ENCODE results near the gene PPP5C. TPM values are rescaled to one million over a fixed set of nuclear protein-coding genes. Genes with fewer than 3 reads are reported as not detected.

PPP5C gene
- total RNA-seq, 4 donors from 2014 or later: 39.9 to 74.7 (median 61.9) TPM

GRCh38 chr19:46326608-46327007, 20.3 kb upstream of the PPP5C start:
- H3K9me3 ChIP-seq: peaks cover 0 to 9% (median 0%) of the 10 kb centered on the region in 4 donors
- DNase-seq (ENCODE audit: extremely low spot score): no peak
- peaks cover 0 to 10% (median 0%) of the 10 kb centered on the region in 4 donors for H3K4me1 ChIP-seq
- no peaks in the 10 kb centered on the region for H3K27me3 ChIP-seq
- H3K4me3 ChIP-seq: no peak overlapping the region
- intact Hi-C loops (cut with DNase I): no loop called here
- WGBS: 98% methylated on average over 4 of the region's 4 CpGs
- no peak overlapping the region for H3K27ac ChIP-seq (replicated peaks in 1 of 4)
- no peak for TF ChIP-seq POLR2AphosphoS5 (IDR thresholded peaks at IDR 0.05)
- TF ChIP-seq CTCF (IDR thresholded peaks at IDR 0.05): no peak
- no peak for TF ChIP-seq POLR2A (IDR thresholded peaks at IDR 0.05; ENCODE audit: low read depth)
- TF ChIP-seq EP300 (IDR thresholded peaks at IDR 0.05): no peak
- peaks cover 96 to 100% (median 100%) of the 10 kb centered on the region in 4 donors for H3K36me3 ChIP-seq

GRCh38 chr19:46328079-46328478, 18.8 kb upstream of the PPP5C start:
- H3K9me3 ChIP-seq: peaks cover 0 to 9% (median 0%) of the 10 kb centered on the region in 4 donors
- peaks cover 95 to 100% (median 100%) of the 10 kb centered on the region in 4 donors for H3K36me3 ChIP-seq
- peaks cover 0 to 10% (median 0%) of the 10 kb centered on the region in 4 donors for H3K4me1 ChIP-seq
- TF ChIP-seq POLR2AphosphoS5 (IDR thresholded peaks at IDR 0.05): no peak
- TF ChIP-seq EP300 (IDR thresholded peaks at IDR 0.05): no peak
- TF ChIP-seq CTCF (IDR thresholded peaks at IDR 0.05): no peak
- TF ChIP-seq POLR2A (IDR thresholded peaks at IDR 0.05; ENCODE audit: low read depth): no peak
- H3K4me3 ChIP-seq: no peak overlapping the region
- intact Hi-C loops (cut with DNase I): no loop called here
- no peak overlapping the region for H3K27ac ChIP-seq (replicated peaks in 1 of 4)
- WGBS: 92% methylated on average over 2 of the region's 2 CpGs
- no peaks in the 10 kb centered on the region for H3K27me3 ChIP-seq
- no peak for DNase-seq (ENCODE audit: extremely low spot score)

- 90% methylated on average over 2 of the region's 2 CpGs for WGBS
- peaks cover 0 to 10% (median 0%) of the 10 kb centered on the region in 4 donors for H3K4me1 ChIP-seq
- no peaks in the 10 kb centered on the region for H3K27me3 ChIP-seq
- H3K4me3 ChIP-seq: no peak overlapping the region
- H3K9me3 ChIP-seq: peaks cover 0 to 9% (median 0%) of the 10 kb centered on the region in 4 donors
- H3K27ac ChIP-seq (replicated peaks in 1 of 4): no peak overlapping the region
- TF ChIP-seq POLR2A (IDR thresholded peaks at IDR 0.05; ENCODE audit: low read depth) (no peak), CTCF (IDR thresholded peaks at IDR 0.05) (no peak), EP300 (IDR thresholded peaks at IDR 0.05) (no peak), POLR2AphosphoS5 (IDR thresholded peaks at IDR 0.05) (no peak)
- intact Hi-C loops (cut with DNase I): no loop called here
- no peak for DNase-seq (ENCODE audit: extremely low spot score)
- peaks cover 91 to 99% (median 97%) of the 10 kb centered on the region in 4 donors for H3K36me3 ChIP-seq
Measured at GRCh38 chr19:46330319-46330918, 16.5 kb upstream of the PPP5C start.

GRCh38 chr19:46337487-46337886, 9.4 kb upstream of the PPP5C start:
- intact Hi-C loops (cut with DNase I): no loop called here
- DNase-seq (ENCODE audit: extremely low spot score): no peak
- TF ChIP-seq POLR2A (IDR thresholded peaks at IDR 0.05; ENCODE audit: low read depth) (no peak), POLR2AphosphoS5 (IDR thresholded peaks at IDR 0.05) (no peak), CTCF (IDR thresholded peaks at IDR 0.05) (no peak), EP300 (IDR thresholded peaks at IDR 0.05) (no peak)
- Histone ChIP-seq H3K27ac (replicated peaks in 1 of 4) (no peak overlapping the region), H3K36me3 (peaks cover 82 to 97% (median 94%) of the 10 kb centered on the region in 4 donors), H3K4me3 (no peak overlapping the region), H3K4me1 (no peaks in the 10 kb centered on the region), H3K27me3 (no peaks in the 10 kb centered on the region), H3K9me3 (no peaks in the 10 kb centered on the region)
- WGBS: 85% methylated on average over 1 of the region's 1 CpG
